Activated effector memory CD4-positive, alpha-beta T cell treated with anti-CD3 and anti-CD28 coated beads, Interleukin-2, amount 50 U/mL, for 16 hours (primary cell): ENCODE measurements around the gene ILKAP.

Source experiments
- DNase-seq: peaks from one replicate; pipeline ENCODE4 v3.0.0-alpha.2; 2020

ILKAP gene

DNA sequence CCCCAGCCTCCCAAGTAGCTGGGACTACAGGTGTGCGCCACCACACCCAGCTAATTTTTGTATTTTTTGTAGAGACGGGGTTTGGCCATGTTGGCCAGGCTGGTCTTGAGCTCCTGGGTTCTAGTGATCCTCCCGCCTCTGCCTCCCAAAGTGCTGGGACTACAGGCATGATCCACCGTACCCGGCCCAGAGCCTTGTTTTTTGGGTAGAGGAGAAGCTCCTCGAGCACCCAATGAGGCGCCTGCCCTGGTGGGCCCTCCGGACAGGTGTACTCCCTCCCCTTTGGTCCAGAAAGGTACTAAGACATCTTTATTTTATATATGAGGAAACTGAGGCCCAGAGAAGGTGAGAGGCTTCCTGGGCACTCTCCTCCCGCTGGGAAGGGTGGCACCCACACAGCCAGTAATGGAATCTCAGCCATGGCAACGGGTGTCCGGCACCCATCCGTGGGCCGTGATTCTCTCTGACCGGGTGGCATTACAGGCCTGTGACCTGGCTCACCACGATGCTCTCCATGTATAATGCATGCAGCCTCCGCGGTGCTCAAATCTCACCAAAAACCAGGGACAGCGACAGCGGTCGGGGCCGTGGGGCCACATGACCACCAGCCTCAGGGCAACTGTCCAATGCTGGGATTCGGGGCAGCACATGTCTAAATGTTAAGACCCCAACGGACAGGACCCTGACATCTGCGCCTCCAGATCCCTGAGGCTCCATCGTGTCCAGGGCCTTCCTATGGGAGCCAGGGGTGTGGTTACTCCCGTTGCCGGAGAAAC lies 81.8 kb downstream of the ILKAP start:
- DNase-seq = no peak

- no peak for DNase-seq
These were observed 82.8 kb downstream of the ILKAP start for GRCh38 chr2:238120463-238121298.
